ENCODE data around the gene CUTA. TPM values are rescaled to one million over a fixed set of nuclear protein-coding genes. Genes with fewer than 3 reads are reported as not detected.

The CUTA gene
- total and polyA plus RNA-seq, 2 of the 13 experiments (the other 11 are each of a cell fraction or from before 2014, with no cell fraction given) = 170 to 180 TPM

- TF ChIP-seq ZNF546 (CRISPR knock-in tag; conservative IDR thresholded peaks at IDR 0.05) = peak; percentile 92
- TF ChIP-seq SMARCC2 (IDR thresholded peaks at IDR 0.05) = no peak
- TF ChIP-seq SMAD9 (CRISPR knock-in tag; IDR thresholded peaks at IDR 0.05) = no peak
- TF ChIP-seq ZNF558 (CRISPR knock-in tag; IDR thresholded peaks at IDR 0.05; ENCODE audit: borderline replicate concordance) = peak; percentile 91; the same call in 1 of the 2 replicates
- peak; percentile 16; the same call in 1 of the 2 replicates for TF ChIP-seq SETDB1 (CRISPR knock-in tag; IDR thresholded peaks at IDR 0.05; ENCODE audit: borderline replicate concordance)
- no peak for TF ChIP-seq LRRFIP1 (CRISPR knock-in tag; conservative IDR thresholded peaks at IDR 0.05)
- TF ChIP-seq ZSCAN12 (CRISPR knock-in tag; IDR thresholded peaks at IDR 0.05) = no peak
- no peak for TF ChIP-seq RCOR2 (CRISPR knock-in tag; IDR thresholded peaks at IDR 0.05)
- peak; percentile 80; the same call in 1 of the 2 replicates for TF ChIP-seq ZNF230 (CRISPR knock-in tag; IDR thresholded peaks at IDR 0.05)
- TF ChIP-seq TARDBP (CRISPR knock-in tag; IDR thresholded peaks at IDR 0.05) = peak; percentile 96
- peak; percentile 90 for TF ChIP-seq ZNF205 (CRISPR knock-in tag; IDR thresholded peaks at IDR 0.05)
- peak; percentile 84 for TF ChIP-seq RFXANK (CRISPR knock-in tag; IDR thresholded peaks at IDR 0.05)
- TF ChIP-seq IKZF4 (CRISPR knock-in tag; IDR thresholded peaks at IDR 0.05; ENCODE audit: borderline replicate concordance, low read depth, not compliant biosample characterization) = peak; percentile 28
- TF ChIP-seq TOPORS (CRISPR knock-in tag; IDR thresholded peaks at IDR 0.05) = peak; percentile 88; the same call in 1 of the 2 replicates
- TF ChIP-seq ZNF136 (CRISPR knock-in tag; IDR thresholded peaks at IDR 0.05; ENCODE audit: low read depth) = peak; percentile 58; the same call in 1 of the 2 replicates
- no peak for TF ChIP-seq ZFP62 (CRISPR knock-in tag; IDR thresholded peaks at IDR 0.05)
- TF ChIP-seq ATF7 (IDR thresholded peaks at IDR 0.05) = no peak
- TF ChIP-seq ATF7 (CRISPR knock-in tag; IDR thresholded peaks at IDR 0.05) = 0 out of 2 replicates have a peak, but pooled peaks have one; percentile 7
- TF ChIP-seq ZNF143 (CRISPR knock-in tag; IDR thresholded peaks at IDR 0.05) = peak; percentile 35
- no peak for TF ChIP-seq PBX2 (CRISPR knock-in tag; IDR thresholded peaks at IDR 0.05)
- TF ChIP-seq HOXA3 (CRISPR knock-in tag; IDR thresholded peaks at IDR 0.05) = peak; percentile 90
- TF ChIP-seq CBX1 (IDR thresholded peaks at IDR 0.05; ENCODE audit: low read depth) = peak; percentile 97
- TF ChIP-seq CHCHD3 (CRISPR knock-in tag; IDR thresholded peaks at IDR 0.05) = 0 out of 2 replicates have a peak, but pooled peaks have one; percentile 69
- peak; percentile 93; the same call in 1 of the 2 replicates for TF ChIP-seq ZNF672 (CRISPR knock-in tag; IDR thresholded peaks at IDR 0.05)
- TF ChIP-seq SALL1 (CRISPR knock-in tag; IDR thresholded peaks at IDR 0.05) = peak; percentile 93
- TF ChIP-seq KLF9 (CRISPR knock-in tag; IDR thresholded peaks at IDR 0.05; ENCODE audit: low read depth) = peak; percentile 98
Measured at GRCh38 chr6:33454009-33454946, 36.4 kb upstream of the CUTA start, which contains the start of gene ZBTB9 (continued).

Data from HepG2 (cell line).